Activated CD8-positive, alpha-beta T cell treated with anti-CD3 and anti-CD28 coated beads for 36 hours (primary cell): ENCODE data around the gene BEAN1. TPM values are rescaled to one million over a fixed set of nuclear protein-coding genes. Genes with fewer than 3 reads are reported as not detected.

Experiments used
- ATAC-seq: fragments of 200-7000 bp; cut with Tn5 transposase; one replicate; pipeline ENCODE4 v1.10.0; 2021; ENCODE audit warnings: mild to moderate bottlenecking, moderate library complexity
- CTCF ChIA-PET: fragments of 350-600 bp; sonication (Branson Sonifier 250); formaldehyde crosslinking; loops from one replicate; lab custom pipeline; 2021; ENCODE audit warnings: antibody characterized with exemption; lab: Charles Lee
- POLR2A ChIA-PET: fragments of 350-600 bp; sonication (Branson Sonifier 250); formaldehyde crosslinking; loops from one replicate; lab custom pipeline; 2021; ENCODE audit warnings: antibody characterized with exemption; lab: Charles Lee
- DNase-seq: peaks from one replicate; pipeline ENCODE4 v3.0.0-alpha.2; 2020
- H3K27ac Mint-ChIP-seq: one replicate; pipeline ENCODE4 v1.8.0; 2021; ENCODE audit warnings: mild to moderate bottlenecking, mixed read lengths
- H3K27me3 Mint-ChIP-seq: one replicate; pipeline ENCODE4 v1.8.0; 2021; ENCODE audit warnings: mixed read lengths
- H3K36me3 Mint-ChIP-seq: one replicate; pipeline ENCODE4 v1.8.0; 2021; ENCODE audit warnings: low read depth, mixed read lengths
- H3K4me1 Mint-ChIP-seq: one replicate; pipeline ENCODE4 v1.8.0; 2021; ENCODE audit warnings: low read depth, mixed read lengths
- H3K4me3 Mint-ChIP-seq: one replicate; pipeline ENCODE4 v1.8.0; 2021; ENCODE audit warnings: mild to moderate bottlenecking, moderate library complexity, mixed read lengths
- H3K9me3 Mint-ChIP-seq: one replicate; pipeline ENCODE4 v1.8.0; 2021; ENCODE audit warnings: mixed read lengths
- CTCF ChIP-seq: fragments of 200-600 bp; IDR thresholded peaks from one replicate; pipeline ENCODE4 v1.8.0; 2022; ENCODE audit warnings: antibody characterized with exemption, mild to moderate bottlenecking
- intact Hi-C: fragments of 100-400 bp; cut with micrococcal nuclease; formaldehyde crosslinking; loops from one replicate; pipeline ENCODE4 v1.10.0; 2022
- total RNA-seq, 2 experiments: library from RNA; stranded (reverse); gene quantifications; one replicate each; pipeline ENCODE4 v1.2.3, GENCODE V29; 2021

BEAN1 gene
- total RNA-seq, 2 experiments from 2014 or later: not detected

- intact Hi-C loops: no loop called here
- no peak for TF ChIP-seq CTCF
- ChIA-PET CTCF (interaction anchor here (2.9 kb wide), 1 partner anchor 19 kb away, joined by 14 read pairs; no protein-coding TSS in a partner anchor), POLR2A (no interaction called here)
- H3K36me3 Mint-ChIP-seq: no peaks in the 10 kb centered on the region
- DNase-seq (no peak), ATAC-seq (no peak)
- H3K27ac Mint-ChIP-seq: no peak overlapping the region
- H3K9me3 Mint-ChIP-seq: no peaks in the 10 kb centered on the region
- H3K4me3 Mint-ChIP-seq: no peak overlapping the region
- H3K4me1 Mint-ChIP-seq: no peaks in the 10 kb centered on the region
- peaks cover 2% of the 10 kb centered on the region for H3K27me3 Mint-ChIP-seq
These were observed 40.2 kb upstream of the BEAN1 start for GRCh38 chr16:66386629-66387622.

- intact Hi-C loops: no loop called here
- no peak for ATAC-seq
These were observed 39.2 kb upstream of the BEAN1 start for GRCh38 chr16:66387817-66388332.

GRCh38 chr16:66388350-66389139, 38.5 kb upstream of the BEAN1 start:
- Mint-ChIP-seq H3K4me3 (no peak overlapping the region), H3K27me3 (peaks cover 2% of the 10 kb centered on the region), H3K27ac (no peak overlapping the region), H3K9me3 (no peaks in the 10 kb centered on the region), H3K36me3 (no peaks in the 10 kb centered on the region), H3K4me1 (no peaks in the 10 kb centered on the region)
- ChIA-PET POLR2A (no interaction called here), CTCF (no interaction called here)
- ATAC-seq (no peak), DNase-seq (no peak)
- TF ChIP-seq CTCF: no peak
- intact Hi-C loops: no loop called here

More at GRCh38 chr16:66387817-66388332, 39.2 kb upstream of the BEAN1 start:
- Mint-ChIP-seq H3K27me3 (peaks cover 2% of the 10 kb centered on the region), H3K36me3 (no peaks in the 10 kb centered on the region), H3K4me3 (no peak overlapping the region), H3K9me3 (no peaks in the 10 kb centered on the region), H3K27ac (no peak overlapping the region), H3K4me1 (no peaks in the 10 kb centered on the region)
- POLR2A ChIA-PET: no interaction called here
- DNase-seq: no peak
- CTCF ChIA-PET: no interaction called here
- TF ChIP-seq CTCF: no peak

- intact Hi-C loops: no loop called here
- Mint-ChIP-seq H3K4me1 (no peaks in the 10 kb centered on the region), H3K27me3 (peaks cover 2% of the 10 kb centered on the region), H3K27ac (no peak overlapping the region), H3K4me3 (no peak overlapping the region), H3K36me3 (no peaks in the 10 kb centered on the region), H3K9me3 (no peaks in the 10 kb centered on the region)
- ChIA-PET CTCF (interaction anchor here (0.9 to 1.8 kb wide), 3 partner anchors 17 to 32 kb away, joined by 3 to 8 read pairs (median 5); no protein-coding TSS in a partner anchor), POLR2A (no interaction called here)
- no peak for ATAC-seq
- DNase-seq: no peak
- no peak for TF ChIP-seq CTCF
These were observed 37.6 kb upstream of the BEAN1 start for GRCh38 chr16:66389256-66390176.
